Measurements from ENCODE around the gene CYP24A1. TPM values are rescaled to one million over a fixed set of nuclear protein-coding genes. Genes with fewer than 3 reads are reported as not detected.

Gene CYP24A1
- polyA plus RNA-seq, 1 of the 3 experiments (the other 2 are of a cell fraction), result 8.8 TPM

GRCh38 chr20:54189630-54190029 is 15.8 kb upstream of the CYP24A1 start:
- Histone ChIP-seq H4K20me1 (ENCODE audit: insufficient read depth) (no peaks in the 10 kb centered on the region), H3K27me3 (ENCODE audit: insufficient read depth) (no peaks in the 10 kb centered on the region), H3F3A (replicated peaks; ENCODE audit: insufficient read depth) (peaks cover 5% of the 10 kb centered on the region), H3K4me2 (no peak overlapping the region), H3K9me3 (no peaks in the 10 kb centered on the region), H3K4me3 (ENCODE audit: low read depth in 2 of 2, low read length in 1 of 2) (no peak overlapping the region), H3K9ac (no peak overlapping the region), H3K27ac (ENCODE audit: low read depth in 2 of 2, low read length in 1 of 2) (peak overlapping the region in 1 of 2 experiments; percentile 34; a peak in 1 of 4 replicates), H3K36me3 (replicated peaks in 1 of 2; ENCODE audit: control insufficient read depth in 1 of 2, insufficient read depth in 2 of 2, low read length in 1 of 2) (no peaks in the 10 kb centered on the region), H3K9me2 (no peaks in the 10 kb centered on the region), H3K79me2 (ENCODE audit: insufficient read depth) (no peaks in the 10 kb centered on the region), H3K4me1 (ENCODE audit: control insufficient read depth in 1 of 2, insufficient read depth in 2 of 2, low read depth in 1 of 2, low read length in 1 of 2) (peaks cover 0 to 6% of the 10 kb centered on the region in 2 experiments; a peak in 3 of 4 replicates), H2AFZ (ENCODE audit: low read depth) (peak overlapping the region; percentile 27; the same call in 1 of the 2 replicates)
- WGBS (ENCODE audit: low lambda C conversion rate), result 39% methylated on average over 2 of the region's 2 CpGs
- CTCF ChIA-PET, result interaction anchor here (1.1 to 4.9 kb wide), 3 partner anchors 9 to 93 kb away, joined by 3 to 27 read pairs (median 11); no protein-coding TSS in a partner anchor
- TF ChIP-seq FOSL2 (IDR thresholded peaks at IDR 0.05; ENCODE audit: borderline replicate concordance, low read depth) (peak; percentile 17; the same call in 1 of the 2 replicates), USF2 (IDR thresholded peaks at IDR 0.05; ENCODE audit: borderline replicate concordance, low read depth, low read length) (no peak), PBX3 (IDR thresholded peaks at IDR 0.05) (0 out of 2 replicates have a peak, but pooled peaks have one; percentile 8)
- DNase-seq, result no peak
- POLR2A ChIA-PET, result no interaction called here

- no peaks in the 10 kb centered on the region for H3K9me2 ChIP-seq
- no peak for DNase-seq
- no peak overlapping the region for H3K4me2 ChIP-seq
- no peaks in the 10 kb centered on the region for H3K79me2 ChIP-seq (ENCODE audit: insufficient read depth)
- peaks cover 5% of the 10 kb centered on the region for H3F3A ChIP-seq (replicated peaks; ENCODE audit: insufficient read depth)
- peaks cover 0 to 6% of the 10 kb centered on the region in 2 experiments; a peak in 3 of 4 replicates for H3K4me1 ChIP-seq (ENCODE audit: control insufficient read depth in 1 of 2, insufficient read depth in 2 of 2, low read depth in 1 of 2, low read length in 1 of 2)
- no peaks in the 10 kb centered on the region for H3K36me3 ChIP-seq (replicated peaks in 1 of 2; ENCODE audit: control insufficient read depth in 1 of 2, insufficient read depth in 2 of 2, low read length in 1 of 2)
- no peak overlapping the region for H3K4me3 ChIP-seq (ENCODE audit: low read depth in 2 of 2, low read length in 1 of 2)
- 83% methylated on average over 11 of the region's 11 CpGs for WGBS (ENCODE audit: low lambda C conversion rate)
- H3K27ac ChIP-seq (ENCODE audit: low read depth in 2 of 2, low read length in 1 of 2), result no peak overlapping the region
- POLR2A ChIA-PET, result no interaction called here
- no peaks in the 10 kb centered on the region for H3K9me3 ChIP-seq
- H3K9ac ChIP-seq, result no peak overlapping the region
- TF ChIP-seq USF1 (IDR thresholded peaks at IDR 0.05; ENCODE audit: borderline replicate concordance, low read depth) (peak; percentile 14; the same call in 1 of the 2 replicates), GABPA (IDR thresholded peaks at IDR 0.05; ENCODE audit: low read depth) (no peak)
- no peaks in the 10 kb centered on the region for H4K20me1 ChIP-seq (ENCODE audit: insufficient read depth)
- H2AFZ ChIP-seq (ENCODE audit: low read depth), result no peak overlapping the region
- CTCF ChIA-PET, result interaction anchor here (1.1 to 4.9 kb wide), 4 partner anchors 11 to 92 kb away, joined by 3 to 27 read pairs (median 10); partner anchors contain the start of gene PFDN4
- no peaks in the 10 kb centered on the region for H3K27me3 ChIP-seq (ENCODE audit: insufficient read depth)
Measured at GRCh38 chr20:54188132-54188849, 14.5 kb upstream of the CYP24A1 start.

All from SK-N-SH (cell line).